ENCODE measurements around the gene FER1L5. TPM values are rescaled to one million over a fixed set of nuclear protein-coding genes. Genes with fewer than 3 reads are reported as not detected.

FER1L5 gene
- total RNA-seq, 4 donors from 2014 or later, result not detected

DNA sequence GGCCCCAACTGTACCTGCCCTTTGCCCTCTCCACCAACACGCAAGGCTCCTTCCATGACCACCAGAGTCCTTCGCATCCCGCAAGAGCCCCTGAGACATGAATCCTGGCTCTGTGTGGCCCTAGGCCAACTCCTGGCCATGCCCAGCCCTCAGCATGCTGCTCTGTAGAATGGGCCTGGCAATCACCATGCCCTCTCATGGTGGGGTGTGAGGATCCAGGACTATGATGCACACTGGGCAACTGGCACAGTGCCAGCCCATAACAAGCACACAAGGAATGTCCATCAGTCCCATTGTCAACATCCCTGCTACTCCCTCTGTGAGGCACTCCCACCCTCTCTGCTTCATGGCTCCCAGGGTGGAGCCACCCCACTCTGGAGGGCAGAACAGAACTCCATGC is 44.7 kb downstream of the FER1L5 start:
- 89% methylated on average over 3 of the region's 3 CpGs for WGBS

DNA sequence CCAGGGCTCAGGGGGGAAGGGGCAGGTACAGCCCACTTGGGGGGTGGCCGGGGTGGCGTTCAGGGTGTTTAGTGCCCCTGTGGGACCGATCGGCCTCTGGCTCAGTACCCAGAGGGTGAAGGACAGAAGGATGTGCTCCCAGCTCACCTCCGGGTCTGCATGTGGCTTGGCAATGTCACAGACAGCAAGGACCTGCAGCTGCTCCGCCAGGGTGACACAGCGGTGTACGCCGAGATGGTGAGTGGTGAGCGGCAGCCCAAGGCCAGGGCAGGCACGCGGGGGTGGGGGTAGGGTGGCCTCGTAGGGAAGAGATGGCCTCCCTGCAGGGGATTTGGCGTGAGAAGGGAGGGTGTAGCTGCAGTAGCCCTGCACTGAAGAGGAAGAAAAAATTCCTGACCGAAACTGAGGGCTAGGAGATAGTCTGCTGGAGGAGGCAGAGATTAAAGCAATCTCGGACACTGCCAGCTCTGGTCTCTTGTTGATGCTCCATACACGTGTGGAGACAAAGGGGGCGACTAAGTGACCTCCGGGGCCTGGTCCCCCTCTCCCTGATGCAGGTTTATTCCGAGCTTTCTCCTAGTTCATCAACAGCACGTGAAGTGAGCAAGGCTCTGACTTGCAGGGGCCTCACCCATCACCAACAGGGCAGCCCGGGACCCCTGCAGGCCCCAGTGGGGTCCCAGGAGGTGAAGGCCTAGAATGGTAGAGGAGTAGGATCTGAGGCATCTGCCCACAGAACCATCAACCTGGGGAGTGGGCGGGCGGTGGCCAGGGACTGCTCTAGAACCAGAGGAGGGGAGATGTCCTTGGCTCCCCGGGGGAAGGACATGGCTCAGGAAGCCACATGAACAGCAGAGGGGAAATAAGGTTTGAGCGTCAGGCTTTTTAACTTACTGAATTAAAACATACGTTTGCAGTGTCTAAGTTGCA is 45.4 kb downstream of the FER1L5 start:
- Histone ChIP-seq H3K27ac (no peak overlapping the region), H3K36me3 (no peaks in the 10 kb centered on the region), H3K4me3 (no peak overlapping the region), H3K9me3 (no peaks in the 10 kb centered on the region), H3K27me3 (peaks cover 17% of the 10 kb centered on the region), H3K4me1 (no peaks in the 10 kb centered on the region)
- TF ChIP-seq POLR2A (IDR thresholded peaks at IDR 0.05), result no peak
- TF ChIP-seq, protein P1, sequence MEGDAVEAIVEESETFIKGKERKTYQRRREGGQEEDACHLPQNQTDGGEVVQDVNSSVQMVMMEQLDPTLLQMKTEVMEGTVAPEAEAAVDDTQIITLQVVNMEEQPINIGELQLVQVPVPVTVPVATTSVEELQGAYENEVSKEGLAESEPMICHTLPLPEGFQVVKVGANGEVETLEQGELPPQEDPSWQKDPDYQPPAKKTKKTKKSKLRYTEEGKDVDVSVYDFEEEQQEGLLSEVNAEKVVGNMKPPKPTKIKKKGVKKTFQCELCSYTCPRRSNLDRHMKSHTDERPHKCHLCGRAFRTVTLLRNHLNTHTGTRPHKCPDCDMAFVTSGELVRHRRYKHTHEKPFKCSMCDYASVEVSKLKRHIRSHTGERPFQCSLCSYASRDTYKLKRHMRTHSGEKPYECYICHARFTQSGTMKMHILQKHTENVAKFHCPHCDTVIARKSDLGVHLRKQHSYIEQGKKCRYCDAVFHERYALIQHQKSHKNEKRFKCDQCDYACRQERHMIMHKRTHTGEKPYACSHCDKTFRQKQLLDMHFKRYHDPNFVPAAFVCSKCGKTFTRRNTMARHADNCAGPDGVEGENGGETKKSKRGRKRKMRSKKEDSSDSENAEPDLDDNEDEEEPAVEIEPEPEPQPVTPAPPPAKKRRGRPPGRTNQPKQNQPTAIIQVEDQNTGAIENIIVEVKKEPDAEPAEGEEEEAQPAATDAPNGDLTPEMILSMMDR (IDR thresholded peaks at IDR 0.05), result no peak
- no peak for TF ChIP-seq POLR2AphosphoS5 (IDR thresholded peaks at IDR 0.05)
- no peak for TF ChIP-seq EP300 (IDR thresholded peaks at IDR 0.05)
- WGBS, result 86% methylated on average over 22 of the region's 27 CpGs
- no peak for DNase-seq (ENCODE audit: low spot score in 2 of 2)

More for the DNA sequence above, 44.7 kb downstream of the FER1L5 start:
- Histone ChIP-seq H3K4me3 (no peak overlapping the region), H3K27ac (no peak overlapping the region), H3K36me3 (no peaks in the 10 kb centered on the region), H3K27me3 (peaks cover 17% of the 10 kb centered on the region), H3K4me1 (no peaks in the 10 kb centered on the region), H3K9me3 (no peaks in the 10 kb centered on the region)
- TF ChIP-seq POLR2A (IDR thresholded peaks at IDR 0.05), result no peak
- no peak for DNase-seq (ENCODE audit: low spot score in 2 of 2)

DNA sequence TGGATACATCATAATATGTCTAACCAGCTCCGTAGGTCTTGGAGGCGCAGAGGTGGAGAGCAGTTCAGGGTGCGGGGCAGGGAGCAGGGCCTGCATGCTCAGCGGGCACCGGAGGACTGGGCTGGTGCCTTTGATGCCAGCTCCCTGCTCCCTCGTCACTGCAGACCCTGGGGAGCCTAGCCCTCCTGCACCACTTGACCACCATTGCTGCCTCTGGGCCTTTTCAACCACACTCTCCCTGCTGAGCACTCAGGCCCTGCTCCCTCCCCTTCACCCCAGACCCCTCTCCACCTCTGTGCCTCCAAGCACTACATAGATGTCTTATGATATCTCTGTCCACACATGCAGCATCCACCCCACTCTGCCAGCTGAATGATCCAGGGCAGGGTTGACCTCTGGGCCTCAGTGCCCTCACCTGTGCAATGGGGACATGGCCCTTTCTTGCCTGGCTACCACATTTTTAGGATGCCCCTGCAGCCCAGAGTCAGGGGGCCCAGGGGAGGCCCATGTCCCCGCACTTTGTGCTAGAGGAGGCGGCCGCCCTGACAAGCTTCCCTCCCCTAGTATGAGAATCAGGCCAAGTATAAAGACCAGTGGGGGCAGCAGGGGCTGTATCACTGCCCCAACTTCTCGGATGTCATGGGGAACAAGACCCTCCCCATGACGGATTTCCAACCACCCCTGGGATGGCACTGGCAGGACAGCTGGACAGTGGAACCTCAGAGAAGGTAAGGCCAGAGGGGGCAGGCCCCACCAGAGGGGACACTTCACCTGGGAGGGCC is 46.3 kb downstream of the FER1L5 start:
- H3K27ac ChIP-seq, result no peak overlapping the region
- H3K27me3 ChIP-seq, result peaks cover 17% of the 10 kb centered on the region
- TF ChIP-seq, protein P1 (IDR thresholded peaks at IDR 0.05), result no peak
- TF ChIP-seq EP300 (IDR thresholded peaks at IDR 0.05) (no peak), POLR2A (IDR thresholded peaks at IDR 0.05) (no peak), POLR2AphosphoS5 (IDR thresholded peaks at IDR 0.05) (no peak)
- no peaks in the 10 kb centered on the region for H3K9me3 ChIP-seq
- no peak for DNase-seq (ENCODE audit: low spot score in 2 of 2)
- H3K4me3 ChIP-seq, result no peak overlapping the region
- WGBS, result 87% methylated on average over 9 of the region's 11 CpGs
- H3K36me3 ChIP-seq, result no peaks in the 10 kb centered on the region
- H3K4me1 ChIP-seq, result no peaks in the 10 kb centered on the region

DNA sequence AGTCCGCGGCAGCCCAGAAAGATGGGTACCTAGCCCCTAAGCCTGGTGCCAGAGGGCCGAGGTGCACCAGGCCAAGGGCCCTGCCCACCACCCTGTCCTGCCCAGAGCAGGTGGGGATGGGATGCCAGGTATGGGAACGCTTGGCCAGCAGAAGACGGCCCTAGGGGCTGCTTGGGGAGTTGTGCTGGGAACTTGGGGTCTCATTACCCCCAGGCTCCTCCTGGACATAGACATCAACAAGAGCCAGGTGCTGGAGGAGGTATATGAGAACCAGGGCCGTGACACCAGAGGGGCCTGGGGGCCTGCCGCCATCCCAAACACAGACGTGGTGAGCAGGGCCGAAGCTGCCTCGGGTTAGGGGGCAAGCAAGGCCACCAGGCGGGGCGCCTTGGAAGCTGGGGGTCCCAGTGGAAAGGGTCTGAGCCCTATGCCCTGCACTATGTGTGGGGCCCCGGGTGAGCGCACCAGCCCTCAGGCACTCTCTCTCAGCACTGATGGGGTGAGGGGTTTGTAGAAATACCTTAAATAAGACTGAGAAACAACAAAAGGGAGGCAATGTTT is 46.9 kb downstream of the FER1L5 start:
- no peak for DNase-seq (ENCODE audit: low spot score in 2 of 2)
- no peak overlapping the region for H3K27ac ChIP-seq
- no peaks in the 10 kb centered on the region for H3K36me3 ChIP-seq
- no peak overlapping the region for H3K4me3 ChIP-seq
- TF ChIP-seq POLR2AphosphoS5 (IDR thresholded peaks at IDR 0.05) (no peak), EP300 (IDR thresholded peaks at IDR 0.05) (no peak), POLR2A (IDR thresholded peaks at IDR 0.05) (no peak)
- TF ChIP-seq, protein P1 (IDR thresholded peaks at IDR 0.05), result no peak
- H3K27me3 ChIP-seq, result peaks cover 17% of the 10 kb centered on the region
- 89% methylated on average over 14 of the region's 14 CpGs for WGBS
- H3K4me1 ChIP-seq, result no peaks in the 10 kb centered on the region
- H3K9me3 ChIP-seq, result no peaks in the 10 kb centered on the region

DNA sequence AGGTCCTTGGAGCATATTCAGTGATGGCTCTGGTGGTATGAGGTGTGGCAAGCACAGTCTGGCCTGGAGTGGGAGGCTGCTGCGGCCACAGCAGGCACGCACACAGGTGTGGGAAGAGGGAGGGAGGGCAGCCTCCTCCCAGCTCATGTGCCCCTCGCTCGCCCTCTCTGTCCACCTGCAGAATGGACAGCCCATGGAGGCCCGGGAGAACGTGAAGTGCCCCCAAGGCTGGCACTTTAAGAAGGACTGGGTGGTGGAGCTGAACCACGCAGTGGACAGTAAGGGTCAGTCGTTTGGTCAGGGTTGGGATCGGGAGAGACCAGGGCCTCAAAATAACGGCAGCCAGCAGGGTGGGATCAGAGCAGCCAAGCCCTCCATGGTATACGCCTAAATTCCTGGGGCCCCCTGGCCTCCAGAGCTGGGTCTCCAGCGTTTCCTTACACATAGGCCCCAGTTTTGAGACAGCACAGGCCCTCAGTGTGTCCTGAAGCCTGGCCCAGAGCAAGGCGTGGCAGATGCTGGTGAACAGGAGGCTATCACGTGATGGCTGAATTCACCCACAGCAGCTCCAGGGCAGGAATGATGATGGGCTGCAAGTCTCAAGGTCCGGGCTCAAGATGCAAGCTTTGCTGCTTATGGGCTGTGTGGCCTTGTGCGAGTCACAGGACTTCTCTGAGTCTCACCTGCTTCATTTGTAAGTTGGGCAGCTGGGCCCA is 47.9 kb downstream of the FER1L5 start:
- Histone ChIP-seq H3K4me3 (no peak overlapping the region), H3K27me3 (peaks cover 10% of the 10 kb centered on the region), H3K27ac (no peak overlapping the region), H3K9me3 (no peaks in the 10 kb centered on the region), H3K36me3 (no peaks in the 10 kb centered on the region), H3K4me1 (no peaks in the 10 kb centered on the region)
- TF ChIP-seq POLR2AphosphoS5 (IDR thresholded peaks at IDR 0.05) (no peak), POLR2A (IDR thresholded peaks at IDR 0.05) (no peak), EP300 (IDR thresholded peaks at IDR 0.05) (no peak)
- TF ChIP-seq, protein P1 (IDR thresholded peaks at IDR 0.05), result no peak
- DNase-seq (ENCODE audit: low spot score in 2 of 2), result no peak
- 89% methylated on average over 12 of the region's 16 CpGs for WGBS
